Immature natural killer cell (primary cell): ENCODE measurements around the gene DGKQ. TPM values are rescaled to one million over a fixed set of nuclear protein-coding genes. Genes with fewer than 3 reads are reported as not detected.
A peak's percentile ranks its signal among the peaks of the same experiment; 100 is the strongest.

Experiments
- DNase-seq, 3 donors: peaks; one replicate each; pipeline ENCODE4 v3.0.0; 2022; ENCODE audit warnings: mixed read lengths in 1 of 3
- H3K27ac Mint-ChIP-seq, 6 donors: one replicate each; pipeline ENCODE4 v1.8.0; 2020; ENCODE audit warnings: mixed read lengths in 6 of 6, mild to moderate bottlenecking in 5 of 6, inconsistent platforms in 4 of 6, moderate library complexity in 3 of 6
- H3K27me3 Mint-ChIP-seq, 3 donors: one replicate each; pipeline ENCODE4 v1.8.0; 2020 to 2021; ENCODE audit warnings: low read depth in 3 of 3, mild to moderate bottlenecking in 3 of 3, mixed read lengths in 3 of 3, moderate library complexity in 3 of 3, inconsistent platforms in 1 of 3
- H3K36me3 Mint-ChIP-seq, 3 donors: one replicate each; pipeline ENCODE4 v1.8.0; 2020; ENCODE audit warnings: mixed read lengths in 3 of 3, inconsistent platforms in 2 of 3, mild to moderate bottlenecking in 2 of 3
- H3K4me1 Mint-ChIP-seq, 2 donors: one replicate each; pipeline ENCODE4 v1.8.0; 2020; ENCODE audit warnings: inconsistent platforms in 2 of 2, mild to moderate bottlenecking in 2 of 2, mixed read lengths in 2 of 2, moderate library complexity in 1 of 2
- H3K4me3 Mint-ChIP-seq, 5 donors: one replicate each; pipeline ENCODE4 v1.8.0; 2020; ENCODE audit warnings: mild to moderate bottlenecking in 5 of 5, mixed read lengths in 5 of 5, inconsistent platforms in 3 of 5, moderate library complexity in 3 of 5
- H3K9me3 Mint-ChIP-seq, 6 donors: one replicate each; pipeline ENCODE4 v1.8.0; 2020; ENCODE audit warnings: mild to moderate bottlenecking in 6 of 6, mixed read lengths in 6 of 6, inconsistent platforms in 4 of 6, moderate library complexity in 3 of 6
- polyA plus RNA-seq, 3 donors: library from polyadenylated mRNA; unstranded; fragments of 300-500 nt; fragmentation: Illumina TruSeq; gene quantifications; one replicate each; pipeline ENCODE4 v1.2.3, GENCODE V29; 2021

Gene DGKQ
- polyA plus RNA-seq, 3 donors from 2014 or later, result 12.1 to 24.0 (median 14.0) TPM

- Mint-ChIP-seq H3K4me3 (peak overlapping the region in 4 of 5 donors; percentile 7 to 42 (median 37)), H3K27me3 (peaks cover 8 to 21% (median 9%) of the 10 kb centered on the region in 3 donors), H3K4me1 (peaks cover 12 to 15% of the 10 kb centered on the region in 2 donors), H3K9me3 (no peaks in the 10 kb centered on the region), H3K36me3 (no peaks in the 10 kb centered on the region), H3K27ac (no peak overlapping the region)
- DNase-seq, result no peak
These were observed 40.1 kb upstream of the DGKQ start for GRCh38 chr4:1013225-1014073.

DNA sequence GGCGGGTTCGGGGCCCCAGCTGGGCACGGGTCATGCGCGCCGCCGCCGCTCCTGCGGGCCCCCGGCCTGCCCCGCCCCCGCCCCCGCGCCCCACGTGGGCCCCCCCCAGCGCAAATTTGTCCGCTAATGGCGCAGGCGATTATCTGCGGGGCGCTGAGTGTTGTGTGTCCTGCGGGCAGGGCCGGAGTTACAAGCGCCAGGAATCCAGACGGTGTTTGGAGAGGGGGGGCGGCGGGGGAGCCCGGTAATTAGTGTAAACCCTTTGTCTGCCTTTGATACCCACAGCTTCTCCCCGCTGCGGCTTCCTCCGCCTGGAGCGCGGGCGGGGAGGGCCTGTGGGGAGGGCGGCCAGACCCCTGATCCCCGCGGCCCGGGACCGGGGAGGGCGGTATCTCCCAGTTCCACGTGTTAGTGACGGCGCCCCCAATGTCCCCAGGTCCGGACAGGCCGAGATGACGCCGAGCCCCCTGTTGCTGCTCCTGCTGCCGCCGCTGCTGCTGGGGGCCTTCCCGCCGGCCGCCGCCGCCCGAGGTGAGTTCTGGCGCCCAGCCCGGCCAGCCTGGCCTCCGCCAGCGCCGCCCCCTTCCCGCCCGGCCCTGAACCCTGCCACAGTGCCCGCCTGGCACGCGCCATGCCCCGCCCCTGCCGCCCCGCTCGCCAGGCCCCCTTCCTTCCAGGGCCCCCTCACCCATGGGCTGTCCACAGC, 38.8 kb upstream of the DGKQ start:
- Mint-ChIP-seq H3K27ac (no peak overlapping the region), H3K4me1 (peaks cover 12 to 15% of the 10 kb centered on the region in 2 donors), H3K36me3 (no peaks in the 10 kb centered on the region), H3K9me3 (peaks cover 0 to 2% (median 0%) of the 10 kb centered on the region in 6 donors), H3K4me3 (peak overlapping the region in 4 of 5 donors; percentile 21 to 68 (median 49)), H3K27me3 (peaks cover 8 to 28% (median 17%) of the 10 kb centered on the region in 3 donors)
- peak; percentile 39 to 48 (median 43) for DNase-seq

GRCh38 chr4:1011666-1012033, 38.3 kb upstream of the DGKQ start:
- H3K27ac Mint-ChIP-seq, result no peak overlapping the region
- H3K4me1 Mint-ChIP-seq, result peaks cover 12 to 15% of the 10 kb centered on the region in 2 donors
- H3K36me3 Mint-ChIP-seq, result peaks cover 0 to 4% (median 0%) of the 10 kb centered on the region in 3 donors
- peaks cover 8 to 27% (median 19%) of the 10 kb centered on the region in 3 donors for H3K27me3 Mint-ChIP-seq
- DNase-seq, result no peak
- H3K4me3 Mint-ChIP-seq, result peak overlapping the region in 1 of 5 donors; percentile 42
- peaks cover 0 to 2% (median 0%) of the 10 kb centered on the region in 6 donors for H3K9me3 Mint-ChIP-seq

DNA sequence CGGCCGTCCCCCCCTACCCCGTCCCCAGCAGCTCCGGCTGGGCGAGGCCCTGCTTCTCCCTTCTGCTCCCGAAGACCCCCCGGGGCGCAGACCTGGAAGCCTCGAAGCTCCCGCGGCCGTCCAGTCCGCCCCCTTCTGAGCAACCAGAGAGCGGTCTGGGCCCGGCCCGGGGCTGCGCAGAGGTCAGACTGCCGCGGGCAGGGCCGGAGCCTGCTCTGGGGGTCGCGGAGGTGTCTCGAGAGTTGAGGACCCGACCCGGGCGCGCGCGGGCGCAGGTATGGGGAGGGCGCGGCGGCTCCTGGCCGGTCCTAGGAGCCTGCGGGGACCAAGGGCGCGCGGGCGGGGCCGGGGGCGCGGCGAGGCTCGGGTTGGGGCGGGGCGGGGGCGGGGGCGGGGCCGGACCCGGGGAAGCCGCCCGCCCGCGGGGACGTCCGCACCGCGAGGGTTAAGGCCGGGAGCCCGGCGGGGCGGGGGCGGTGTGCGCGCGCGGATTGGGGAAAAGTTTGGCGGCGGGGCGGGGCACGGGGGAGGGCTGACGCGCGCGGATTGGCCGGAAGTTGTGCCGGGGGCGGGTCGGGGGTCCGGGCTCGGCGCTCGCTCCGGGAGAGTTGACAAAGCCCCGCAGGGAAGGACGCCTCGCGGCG, 37.8 kb upstream of the DGKQ start, which contains the start of gene FGFRL1:
Gene FGFRL1, plus strand, starts transcription at position 605 of the 644 bp plus-strand sequence. CDS start 860 bp downstream, outside the sequence.
- H3K27me3 Mint-ChIP-seq, result peaks cover 9 to 27% (median 22%) of the 10 kb centered on the region in 3 donors
- H3K27ac Mint-ChIP-seq, result peak within 1 kb of the TSS; percentile 76 to 99 (median 94)
- peaks cover 0 to 2% (median 0%) of the 10 kb centered on the region in 6 donors for H3K9me3 Mint-ChIP-seq
- peak; percentile 76 to 77 (median 77) for DNase-seq
- peak within 1 kb of the TSS; percentile 87 to 95 (median 90) for H3K4me3 Mint-ChIP-seq
- peaks cover 0 to 4% (median 0%) of the 10 kb centered on the region in 3 donors for H3K36me3 Mint-ChIP-seq
- peaks cover 12 to 15% of the 10 kb centered on the region in 2 donors for H3K4me1 Mint-ChIP-seq

GRCh38 chr4:1010395-1011021, 37.1 kb upstream of the DGKQ start:
- H3K9me3 Mint-ChIP-seq, result peaks cover 0 to 2% (median 0%) of the 10 kb centered on the region in 6 donors
- peaks cover 9 to 27% (median 27%) of the 10 kb centered on the region in 3 donors for H3K27me3 Mint-ChIP-seq
- peak overlapping the region; percentile 76 to 99 (median 94) for H3K27ac Mint-ChIP-seq
- peaks cover 12 to 15% of the 10 kb centered on the region in 2 donors for H3K4me1 Mint-ChIP-seq
- peak overlapping the region; percentile 87 to 95 (median 90) for H3K4me3 Mint-ChIP-seq
- DNase-seq, result peak; percentile 85 to 87 (median 87)
- peaks cover 0 to 4% (median 0%) of the 10 kb centered on the region in 3 donors for H3K36me3 Mint-ChIP-seq

GRCh38 chr4:1009542-1010394, 36.4 kb upstream of the DGKQ start:
- Mint-ChIP-seq H3K27me3 (peaks cover 10 to 29% (median 27%) of the 10 kb centered on the region in 3 donors), H3K36me3 (peaks cover 0 to 4% (median 0%) of the 10 kb centered on the region in 3 donors), H3K4me1 (peaks cover 12 to 15% of the 10 kb centered on the region in 2 donors), H3K27ac (peak overlapping the region; percentile 50 to 93 (median 82)), H3K4me3 (peak overlapping the region; percentile 88 to 95 (median 90)), H3K9me3 (peaks cover 0 to 2% (median 0%) of the 10 kb centered on the region in 6 donors)
- DNase-seq, result peak; percentile 70 to 78 (median 74)

DNA sequence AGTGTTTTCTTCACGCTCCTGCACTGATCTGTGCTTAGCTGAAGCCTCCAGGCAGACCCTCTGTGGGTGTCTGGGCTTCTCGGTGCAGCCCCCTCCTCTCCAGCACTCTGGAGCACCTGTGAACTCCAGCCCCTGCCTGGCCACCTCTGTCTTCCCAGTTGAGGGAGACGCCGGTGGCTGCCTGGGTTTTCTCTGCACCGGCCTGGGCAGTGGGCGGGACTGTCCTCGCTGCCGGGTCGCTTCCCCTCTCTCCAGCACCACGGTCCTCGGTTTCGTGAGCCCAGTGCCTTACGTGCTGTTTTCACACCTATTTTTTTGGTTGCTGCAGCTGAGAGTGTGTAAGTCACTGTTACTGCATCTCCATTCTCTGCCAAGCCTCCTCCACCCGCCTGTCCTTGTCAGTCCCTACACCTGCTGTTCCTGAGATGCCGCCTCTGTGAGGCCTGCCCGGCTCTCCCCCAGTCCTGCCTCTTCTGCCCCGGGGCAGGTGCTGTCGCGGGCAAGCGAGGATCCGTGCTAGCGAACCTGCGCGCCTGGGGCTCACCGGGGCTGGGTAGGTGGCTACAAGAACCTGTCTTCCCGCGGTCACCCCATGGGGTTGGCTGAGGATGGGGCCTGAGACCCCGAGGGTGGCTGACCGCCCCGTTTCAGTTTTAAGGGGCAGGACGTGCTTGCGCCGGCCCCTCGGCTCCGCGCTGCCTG, 35.6 kb upstream of the DGKQ start:
- H3K4me3 Mint-ChIP-seq, result peak overlapping the region; percentile 77 to 88 (median 86)
- H3K9me3 Mint-ChIP-seq, result peaks cover 0 to 2% (median 0%) of the 10 kb centered on the region in 6 donors

GRCh38 chr4:1006856-1007255, 33.5 kb upstream of the DGKQ start:
- peaks cover 14 to 33% (median 23%) of the 10 kb centered on the region in 3 donors for H3K27me3 Mint-ChIP-seq
- peak overlapping the region in 1 of 6 donors; percentile 68 for H3K27ac Mint-ChIP-seq
- H3K4me3 Mint-ChIP-seq, result peak overlapping the region in 1 of 5 donors; percentile 11
- H3K9me3 Mint-ChIP-seq, result peaks cover 0 to 2% (median 0%) of the 10 kb centered on the region in 6 donors
- H3K36me3 Mint-ChIP-seq, result peaks cover 0 to 4% (median 0%) of the 10 kb centered on the region in 3 donors
- peaks cover 14 to 15% of the 10 kb centered on the region in 2 donors for H3K4me1 Mint-ChIP-seq
- no peak for DNase-seq

More for the DNA sequence above, 35.6 kb upstream of the DGKQ start:
- peak; percentile 59 to 60 (median 59) for DNase-seq
- Mint-ChIP-seq H3K27ac (peak overlapping the region; percentile 24 to 87 (median 66)), H3K27me3 (peaks cover 12 to 31% (median 25%) of the 10 kb centered on the region in 3 donors), H3K4me1 (peaks cover 12 to 15% of the 10 kb centered on the region in 2 donors), H3K36me3 (peaks cover 0 to 4% (median 0%) of the 10 kb centered on the region in 3 donors)

DNA sequence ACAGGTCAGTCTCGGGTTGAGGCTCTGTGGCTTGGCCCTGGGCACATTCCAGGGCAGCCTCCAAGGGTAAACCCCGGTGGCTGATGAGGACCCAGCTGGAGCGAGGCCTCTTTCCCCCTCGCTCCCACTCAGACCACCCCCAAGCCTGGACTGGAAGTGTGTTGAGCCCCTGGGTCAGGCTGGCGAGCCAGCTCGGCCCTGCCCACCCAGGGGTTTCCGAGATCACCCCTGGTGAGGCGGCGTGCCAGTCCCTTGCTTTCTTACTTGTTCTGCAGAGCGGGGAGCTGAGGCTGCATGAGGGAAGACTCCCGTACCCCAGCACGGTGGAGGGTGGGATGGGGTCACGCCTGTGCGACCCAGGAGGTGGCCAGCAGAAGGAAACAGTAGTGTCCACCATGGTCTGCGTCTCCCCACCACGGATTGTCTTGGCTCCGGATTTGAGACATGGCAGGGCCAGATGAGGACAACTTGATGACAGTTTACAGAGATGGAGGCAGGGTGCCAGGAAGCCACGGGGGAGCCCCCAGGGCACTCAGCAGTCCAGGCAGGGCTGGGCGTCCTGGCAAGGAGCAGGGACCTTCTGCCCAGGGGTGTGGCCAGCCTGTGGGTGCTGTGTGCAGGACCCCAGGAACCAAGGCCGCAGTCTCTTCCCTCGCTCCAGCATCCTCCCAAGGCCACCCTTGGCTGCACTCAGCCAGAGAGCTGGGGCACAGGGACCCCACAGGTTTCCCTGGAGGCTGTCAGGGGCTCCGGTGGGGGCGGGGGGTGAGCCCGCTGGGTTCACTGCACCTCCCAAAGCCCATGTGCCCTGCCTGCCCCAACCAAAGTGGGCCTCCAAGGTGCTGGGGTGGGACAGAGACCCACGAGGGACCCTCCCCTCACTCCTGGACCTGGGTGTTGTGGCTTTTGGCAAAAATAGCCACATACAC, 31.5 kb upstream of the DGKQ start:
- H3K27ac Mint-ChIP-seq, result no peak overlapping the region
- DNase-seq, result no peak
- peaks cover 10 to 29% (median 20%) of the 10 kb centered on the region in 3 donors for H3K27me3 Mint-ChIP-seq

GRCh38 chr4:1004071-1004418, 30.7 kb upstream of the DGKQ start:
- DNase-seq, result no peak
- Mint-ChIP-seq H3K36me3 (peaks cover 0 to 4% (median 0%) of the 10 kb centered on the region in 3 donors), H3K4me3 (no peak overlapping the region), H3K27ac (no peak overlapping the region), H3K4me1 (peaks cover 6 to 8% of the 10 kb centered on the region in 2 donors), H3K9me3 (peaks cover 0 to 2% (median 0%) of the 10 kb centered on the region in 6 donors), H3K27me3 (peaks cover 10 to 30% (median 21%) of the 10 kb centered on the region in 3 donors)

More for the DNA sequence above, 31.5 kb upstream of the DGKQ start:
- Mint-ChIP-seq H3K4me1 (peaks cover 8 to 9% of the 10 kb centered on the region in 2 donors), H3K4me3 (no peak overlapping the region), H3K9me3 (peaks cover 0 to 2% (median 0%) of the 10 kb centered on the region in 6 donors), H3K36me3 (peaks cover 0 to 4% (median 0%) of the 10 kb centered on the region in 3 donors)
